ENCODE results near the gene EFNB1. TPM values are rescaled to one million over a fixed set of nuclear protein-coding genes. Genes with fewer than 3 reads are reported as not detected.

Gene EFNB1
- total RNA-seq, 4 donors from 2014 or later = 97.8 to 109 (median 102) TPM

- intact Hi-C loops (cut with DNase I; ENCODE audit: low total_unique reads) = no loop called here
- H3K4me3 ChIP-seq (ENCODE audit: low read depth, poor library complexity, severe bottlenecking) = no peak overlapping the region
- TF ChIP-seq CTCF (IDR thresholded peaks at IDR 0.05) (no peak), POLR2A (IDR thresholded peaks at IDR 0.05) (no peak)
- WGBS, 2 donors = 74 to 78% methylated on average over 14 of the region's 14 CpGs
- DNase-seq (ENCODE audit: low spot score in 2 of 2) = no peak
Measured at GRCh38 chrX:68867458-68868112, 38.8 kb downstream of the EFNB1 start.

- intact Hi-C loops (cut with DNase I; ENCODE audit: low total_unique reads) = no loop called here
- TF ChIP-seq POLR2A (IDR thresholded peaks at IDR 0.05) (no peak), CTCF (IDR thresholded peaks at IDR 0.05) (no peak)
- H3K4me3 ChIP-seq (ENCODE audit: low read depth, poor library complexity, severe bottlenecking) = no peak overlapping the region
- 85 to 91% methylated on average over 3 of the region's 3 CpGs for WGBS, 2 donors
- DNase-seq (ENCODE audit: low spot score in 2 of 2) = no peak
Measured at GRCh38 chrX:68868316-68868715, 39.5 kb downstream of the EFNB1 start.

GRCh38 chrX:68868902-68869800 is 40.3 kb downstream of the EFNB1 start:
- no peak overlapping the region for H3K4me3 ChIP-seq (ENCODE audit: low read depth, poor library complexity, severe bottlenecking)
- 61 to 83% methylated on average over 5 of the region's 5 CpGs for WGBS, 2 donors
- TF ChIP-seq CTCF (IDR thresholded peaks at IDR 0.05) = no peak
- no peak for TF ChIP-seq POLR2A (IDR thresholded peaks at IDR 0.05)
- intact Hi-C loops (cut with DNase I; ENCODE audit: low total_unique reads) = no loop called here
- DNase-seq (ENCODE audit: low spot score in 2 of 2) = no peak

- WGBS, 2 donors = 59 to 62% methylated on average over 3 of the region's 3 CpGs
- intact Hi-C loops (cut with DNase I; ENCODE audit: low total_unique reads) = no loop called here
- TF ChIP-seq CTCF (IDR thresholded peaks at IDR 0.05) = no peak
- no peak for TF ChIP-seq POLR2A (IDR thresholded peaks at IDR 0.05)
- DNase-seq (ENCODE audit: low spot score in 2 of 2) = no peak
- H3K4me3 ChIP-seq (ENCODE audit: low read depth, poor library complexity, severe bottlenecking) = no peak overlapping the region
Measured at GRCh38 chrX:68870357-68870756, 41.5 kb downstream of the EFNB1 start.

- TF ChIP-seq POLR2A (IDR thresholded peaks at IDR 0.05) = no peak
- DNase-seq (ENCODE audit: low spot score in 2 of 2) = no peak
- intact Hi-C loops (cut with DNase I; ENCODE audit: low total_unique reads) = no loop called here
- WGBS, 2 donors = 32 to 45% methylated on average over 2 of the region's 2 CpGs
- H3K4me3 ChIP-seq (ENCODE audit: low read depth, poor library complexity, severe bottlenecking) = no peak overlapping the region
Measured at GRCh38 chrX:68872171-68872570, 43.4 kb downstream of the EFNB1 start.

GRCh38 chrX:68874076-68874475 is 45.3 kb downstream of the EFNB1 start:
- DNase-seq (ENCODE audit: low spot score in 2 of 2) = no peak
- intact Hi-C loops (cut with DNase I; ENCODE audit: low total_unique reads) = no loop called here
- H3K4me3 ChIP-seq (ENCODE audit: low read depth, poor library complexity, severe bottlenecking) = no peak overlapping the region
- whole genome bisulfite sequencing, 2 donors = 76 to 90% methylated on average over 2 to 3 of the region's 3 CpGs
- no peak for TF ChIP-seq POLR2A (IDR thresholded peaks at IDR 0.05)
